ENCODE data around the gene RIMBP2.

RIMBP2 gene

GRCh38 chr12:130524759-130525158, 191.3 kb downstream of the RIMBP2 start:
- DNase-seq, result no peak

GRCh38 chr12:130523863-130524614, 192.1 kb downstream of the RIMBP2 start:
- no peak for DNase-seq

- no peak for DNase-seq
Observed at GRCh38 chr12:130523208-130523607, 192.9 kb downstream of the RIMBP2 start.

GRCh38 chr12:130522244-130522834, 193.8 kb downstream of the RIMBP2 start:
- DNase-seq, result no peak

GRCh38 chr12:130521375-130522124, 194.5 kb downstream of the RIMBP2 start:
- DNase-seq, result no peak

- no peak for DNase-seq
Observed at GRCh38 chr12:130520784-130521183, 195.3 kb downstream of the RIMBP2 start.

- DNase-seq, result no peak
Observed at GRCh38 chr12:130517588-130517987, 198.5 kb downstream of the RIMBP2 start.

- DNase-seq, result peak; percentile 20
Observed at GRCh38 chr12:130514149-130514551, 201.9 kb downstream of the RIMBP2 start.

- no peak for DNase-seq
Observed at GRCh38 chr12:130513556-130513955, 202.5 kb downstream of the RIMBP2 start.

GRCh38 chr12:130511285-130511684, 204.8 kb downstream of the RIMBP2 start:
- DNase-seq, result no peak

- DNase-seq, result no peak
Observed at GRCh38 chr12:130509454-130509853, 206.6 kb downstream of the RIMBP2 start.

- no peak for DNase-seq
Observed at GRCh38 chr12:130508847-130509246, 207.3 kb downstream of the RIMBP2 start.

GRCh38 chr12:130508318-130508717, 207.8 kb downstream of the RIMBP2 start:
- DNase-seq, result no peak

GRCh38 chr12:130506844-130507243, 209.3 kb downstream of the RIMBP2 start:
- no peak for DNase-seq

GRCh38 chr12:130504840-130505175, 211.3 kb downstream of the RIMBP2 start:
- DNase-seq, result no peak

GRCh38 chr12:130504110-130504839, 211.8 kb downstream of the RIMBP2 start:
- DNase-seq, result no peak

- no peak for DNase-seq
Observed at GRCh38 chr12:130501821-130502220, 214.3 kb downstream of the RIMBP2 start.

- no peak for DNase-seq
Observed at GRCh38 chr12:130500835-130501330, 215.2 kb downstream of the RIMBP2 start.

- no peak for DNase-seq
Observed at GRCh38 chr12:130499474-130499873, 216.6 kb downstream of the RIMBP2 start.

- no peak for DNase-seq
Observed at GRCh38 chr12:130498589-130499385, 217.3 kb downstream of the RIMBP2 start.

- DNase-seq, result no peak
Observed at GRCh38 chr12:130497991-130498390, 218.1 kb downstream of the RIMBP2 start.

GRCh38 chr12:130497321-130497720, 218.8 kb downstream of the RIMBP2 start:
- DNase-seq, result no peak
